Tibial nerve (tissue), 4 donors: Measurements from ENCODE around the gene CYP11A1.

Source experiments
- EP300 ChIP-seq, 2 donors: sonication (generic); formaldehyde crosslinking; IDR thresholded peaks; one replicate each; pipeline ENCODE4 v1.6.1; 2017; ENCODE audit warnings: antibody characterized with exemption in 2 of 2, mild to moderate bottlenecking in 1 of 2
- TF ChIP-seq, protein P1 (sequence below), 5 experiments: fragments of 200-600 bp in 3 of 5; fragments of 450-650 bp in 2 of 5; sonication (generic) in 3 of 5; IDR thresholded peaks; one replicate each; pipeline ENCODE4 v1.5.1; 2016 to 2019; ENCODE audit warnings: antibody characterized with exemption in 5 of 5, mild to moderate bottlenecking in 3 of 5, moderate library complexity in 2 of 5

DNA sequence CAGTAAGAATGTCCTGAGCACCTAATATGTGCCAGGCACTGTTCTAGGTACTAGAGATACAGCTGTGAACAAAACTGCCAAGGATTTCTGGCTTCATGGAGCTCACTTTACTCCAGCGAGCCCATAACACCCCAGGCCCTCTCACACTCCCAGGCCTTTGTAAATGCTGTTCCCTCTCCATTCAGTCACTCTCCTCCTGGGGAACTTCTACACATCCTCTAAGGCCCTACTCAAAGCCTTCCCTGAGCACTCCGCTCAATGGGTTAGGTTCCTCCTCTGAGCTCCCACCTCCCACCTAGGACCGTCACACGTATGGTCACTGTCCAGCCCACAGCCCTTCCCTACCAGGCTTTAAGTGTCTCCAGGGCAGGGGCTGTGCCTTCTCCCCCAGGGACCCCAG, 39.1 kb upstream of the CYP11A1 start:
- TF ChIP-seq, protein P1, sequence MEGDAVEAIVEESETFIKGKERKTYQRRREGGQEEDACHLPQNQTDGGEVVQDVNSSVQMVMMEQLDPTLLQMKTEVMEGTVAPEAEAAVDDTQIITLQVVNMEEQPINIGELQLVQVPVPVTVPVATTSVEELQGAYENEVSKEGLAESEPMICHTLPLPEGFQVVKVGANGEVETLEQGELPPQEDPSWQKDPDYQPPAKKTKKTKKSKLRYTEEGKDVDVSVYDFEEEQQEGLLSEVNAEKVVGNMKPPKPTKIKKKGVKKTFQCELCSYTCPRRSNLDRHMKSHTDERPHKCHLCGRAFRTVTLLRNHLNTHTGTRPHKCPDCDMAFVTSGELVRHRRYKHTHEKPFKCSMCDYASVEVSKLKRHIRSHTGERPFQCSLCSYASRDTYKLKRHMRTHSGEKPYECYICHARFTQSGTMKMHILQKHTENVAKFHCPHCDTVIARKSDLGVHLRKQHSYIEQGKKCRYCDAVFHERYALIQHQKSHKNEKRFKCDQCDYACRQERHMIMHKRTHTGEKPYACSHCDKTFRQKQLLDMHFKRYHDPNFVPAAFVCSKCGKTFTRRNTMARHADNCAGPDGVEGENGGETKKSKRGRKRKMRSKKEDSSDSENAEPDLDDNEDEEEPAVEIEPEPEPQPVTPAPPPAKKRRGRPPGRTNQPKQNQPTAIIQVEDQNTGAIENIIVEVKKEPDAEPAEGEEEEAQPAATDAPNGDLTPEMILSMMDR (IDR thresholded peaks at IDR 0.05), result no peak
- TF ChIP-seq EP300 (IDR thresholded peaks at IDR 0.05), result no peak
